DOHH2 (cell line): ENCODE results near the gene USHBP1.
A peak's percentile ranks its signal among the peaks of the same experiment; 100 is the strongest.

Experiments used
- H3F3A ChIP-seq: fragments of 200-600 bp; sonication (generic), shearing (Covaris generic); 2 replicates; pipeline ENCODE4 v1.6.0; 2016; ENCODE audit warnings: antibody characterized with exemption, mild to moderate bottlenecking; ENCODE audit not compliant: control insufficient read depth, insufficient read depth
- H3K27ac ChIP-seq: fragments of 200-600 bp; sonication (generic); 2 replicates; pipeline ENCODE4 v1.5.1; 2014; ENCODE audit warnings: low read depth, mild to moderate bottlenecking, low read length, moderate library complexity
- H3K27me3 ChIP-seq: fragments of 200-600 bp; sonication (generic); 2 replicates; pipeline ENCODE4 v1.6.1; 2014; ENCODE audit warnings: mild to moderate bottlenecking, low read length, mixed read lengths; ENCODE audit not compliant: control insufficient read depth
- H3K36me3 ChIP-seq: fragments of 200-600 bp; sonication (generic); 2 replicates; pipeline ENCODE4 v1.6.1; 2014; ENCODE audit warnings: mild to moderate bottlenecking, low read length, moderate library complexity, mixed read lengths; ENCODE audit not compliant: control insufficient read depth
- H3K4me1 ChIP-seq: fragments of 200-600 bp; sonication (generic); 2 replicates; pipeline ENCODE4 v1.6.1; 2014; ENCODE audit warnings: mild to moderate bottlenecking, low read length, mixed read lengths; ENCODE audit not compliant: control insufficient read depth
- H3K4me2 ChIP-seq: fragments of 200-600 bp; sonication (generic); 2 replicates; pipeline ENCODE4 v1.6.0; 2014; ENCODE audit warnings: mild to moderate bottlenecking, low read length, moderate library complexity
- H3K4me3 ChIP-seq: fragments of 200-600 bp; sonication (generic); 2 replicates; pipeline ENCODE4 v1.5.1; 2014; ENCODE audit warnings: mild to moderate bottlenecking, low read length, mixed read lengths
- H3K79me2 ChIP-seq: fragments of 200-600 bp; sonication (generic); 2 replicates; pipeline ENCODE4 v1.6.1; 2014; ENCODE audit warnings: mild to moderate bottlenecking, low read length, mixed read lengths; ENCODE audit not compliant: control insufficient read depth
- H3K9me2 ChIP-seq: fragments of 200-600 bp; sonication (generic); replicated peaks from 2 replicates; pipeline ENCODE4 v1.6.1; 2014; ENCODE audit warnings: mild to moderate bottlenecking, low read length, mixed read lengths; ENCODE audit not compliant: control insufficient read depth
- H3K9me3 ChIP-seq: fragments of 200-600 bp; sonication (generic); 2 replicates; pipeline ENCODE4 v1.6.1; 2014; ENCODE audit warnings: antibody characterized with exemption, low read length, mixed read lengths; ENCODE audit not compliant: control insufficient read depth, insufficient read depth
- H4K20me1 ChIP-seq: fragments of 200-600 bp; sonication (generic); 2 replicates; pipeline ENCODE4 v1.6.0; 2014; ENCODE audit warnings: low read depth, mild to moderate bottlenecking, antibody characterized with exemption, low read length, moderate library complexity; ENCODE audit not compliant: control insufficient read depth, insufficient read depth
- EZH2phosphoT487 ChIP-seq: fragments of 200-600 bp; sonication (generic); IDR thresholded peaks from 2 replicates; pipeline ENCODE4 v1.6.1; 2017; ENCODE audit warnings: borderline replicate concordance, mild to moderate bottlenecking, antibody characterized with exemption, low read length, moderate library complexity, mixed read lengths
- TF ChIP-seq, protein P1 (sequence below): fragments of 200-600 bp; sonication (generic); IDR thresholded peaks from one replicate; pipeline ENCODE4 v1.5.1; 2014; ENCODE audit warnings: antibody characterized with exemption, mild to moderate bottlenecking, low read depth, low read length; ENCODE audit not compliant: poor library complexity, severe bottlenecking

Gene USHBP1

DNA sequence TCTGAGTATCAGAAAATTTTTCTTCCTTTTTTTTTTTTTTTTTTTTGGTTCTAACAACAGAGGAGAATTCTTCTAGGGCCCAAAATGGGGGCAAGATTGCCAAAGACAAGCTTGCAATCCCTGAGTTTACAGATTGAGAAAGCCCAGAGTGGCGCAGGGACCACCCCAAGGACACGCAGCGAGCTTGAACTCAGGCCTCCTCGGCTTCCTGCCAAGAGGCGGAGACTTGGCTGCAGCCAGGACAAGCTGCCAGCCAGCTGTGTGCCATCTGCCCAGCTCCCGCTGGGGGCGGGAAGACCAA lies 40.6 kb upstream of the USHBP1 start:
- H4K20me1 ChIP-seq = peaks cover 3% of the 10 kb centered on the region; the same call in 1 of the 2 replicates
- no peaks in the 10 kb centered on the region for H3K9me3 ChIP-seq
- H3K4me3 ChIP-seq = peak overlapping the region; percentile 89; the same call in 1 of the 2 replicates
- H3K27ac ChIP-seq = 0 out of 2 replicates have a peak overlapping the region, but pooled peaks have one; percentile 10
- peaks cover 30% of the 10 kb centered on the region for H3K79me2 ChIP-seq
- TF ChIP-seq EZH2phosphoT487 = no peak
- peaks cover 15% of the 10 kb centered on the region for H3K36me3 ChIP-seq
- H3K4me2 ChIP-seq = peak overlapping the region; percentile 41
- peaks cover 43% of the 10 kb centered on the region for H3K4me1 ChIP-seq
- H3K9me2 ChIP-seq = no peaks in the 10 kb centered on the region
- peaks cover 6% of the 10 kb centered on the region for H3F3A ChIP-seq
- no peaks in the 10 kb centered on the region for H3K27me3 ChIP-seq

DNA sequence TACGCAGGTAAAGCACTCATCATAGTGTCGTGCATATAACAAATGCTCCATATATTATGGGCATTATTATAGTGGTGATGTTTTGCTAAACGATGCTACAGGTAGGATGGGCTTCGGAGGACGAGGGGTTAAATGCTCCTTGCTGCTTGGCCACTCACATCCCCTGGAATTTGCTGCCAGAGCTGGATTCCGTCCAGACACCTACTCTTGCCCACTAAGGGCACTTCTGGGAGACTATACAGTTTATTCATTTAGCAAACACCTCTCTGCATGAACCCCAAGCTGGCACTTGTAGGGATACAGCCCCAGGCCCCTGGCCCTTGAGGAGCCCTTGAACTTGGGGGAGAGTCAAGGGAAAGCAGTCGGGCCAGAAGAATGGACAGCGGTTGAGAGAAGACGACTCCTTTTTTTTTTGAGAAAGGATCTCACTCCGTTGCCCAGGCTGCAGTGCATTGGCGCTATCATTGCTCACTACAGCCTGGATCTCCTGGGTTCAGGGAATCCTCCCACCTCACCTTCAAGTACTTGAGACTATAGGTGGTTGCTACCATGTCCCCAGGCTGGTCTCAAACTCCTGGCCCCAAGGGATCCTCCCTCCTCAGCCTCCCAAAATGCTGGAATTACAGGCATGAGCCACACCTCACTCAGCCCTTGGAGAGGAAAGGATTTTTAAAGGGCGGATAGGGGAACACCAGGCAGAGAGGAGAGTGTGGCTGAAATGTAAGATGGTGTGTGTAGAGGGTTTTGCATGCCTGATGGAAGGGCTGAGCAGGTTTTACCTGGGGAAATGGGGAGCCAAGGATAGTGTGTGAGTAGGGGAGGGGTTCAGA lies 40.1 kb upstream of the USHBP1 start:
- no peak for TF ChIP-seq EZH2phosphoT487
- TF ChIP-seq, protein P1, sequence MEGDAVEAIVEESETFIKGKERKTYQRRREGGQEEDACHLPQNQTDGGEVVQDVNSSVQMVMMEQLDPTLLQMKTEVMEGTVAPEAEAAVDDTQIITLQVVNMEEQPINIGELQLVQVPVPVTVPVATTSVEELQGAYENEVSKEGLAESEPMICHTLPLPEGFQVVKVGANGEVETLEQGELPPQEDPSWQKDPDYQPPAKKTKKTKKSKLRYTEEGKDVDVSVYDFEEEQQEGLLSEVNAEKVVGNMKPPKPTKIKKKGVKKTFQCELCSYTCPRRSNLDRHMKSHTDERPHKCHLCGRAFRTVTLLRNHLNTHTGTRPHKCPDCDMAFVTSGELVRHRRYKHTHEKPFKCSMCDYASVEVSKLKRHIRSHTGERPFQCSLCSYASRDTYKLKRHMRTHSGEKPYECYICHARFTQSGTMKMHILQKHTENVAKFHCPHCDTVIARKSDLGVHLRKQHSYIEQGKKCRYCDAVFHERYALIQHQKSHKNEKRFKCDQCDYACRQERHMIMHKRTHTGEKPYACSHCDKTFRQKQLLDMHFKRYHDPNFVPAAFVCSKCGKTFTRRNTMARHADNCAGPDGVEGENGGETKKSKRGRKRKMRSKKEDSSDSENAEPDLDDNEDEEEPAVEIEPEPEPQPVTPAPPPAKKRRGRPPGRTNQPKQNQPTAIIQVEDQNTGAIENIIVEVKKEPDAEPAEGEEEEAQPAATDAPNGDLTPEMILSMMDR = no peak
- Histone ChIP-seq H3K4me3 (peak overlapping the region; percentile 89; the same call in 1 of the 2 replicates), H3K9me2 (no peaks in the 10 kb centered on the region)

DNA sequence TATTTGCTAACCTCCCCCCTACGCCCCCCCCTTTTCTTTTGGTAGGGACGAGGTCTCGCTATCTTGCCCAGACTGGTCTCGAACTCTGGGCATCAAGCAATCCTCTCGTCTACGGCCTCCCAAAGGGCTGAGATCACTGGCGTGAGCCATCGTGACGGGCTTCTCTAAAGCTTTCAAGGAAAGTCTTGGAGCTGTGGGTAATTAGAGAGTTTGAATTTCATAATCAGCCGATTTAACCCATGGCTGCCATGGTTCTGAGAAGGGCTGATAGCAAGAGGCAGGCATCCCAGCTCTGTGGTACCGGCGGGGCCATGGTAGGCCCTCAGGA lies 39.4 kb upstream of the USHBP1 start:
- Histone ChIP-seq H3K4me3 (peak overlapping the region; percentile 81), H3K9me3 (no peaks in the 10 kb centered on the region), H3K27ac (no peak overlapping the region), H3K79me2 (peaks cover 21% of the 10 kb centered on the region), H3F3A (peaks cover 6% of the 10 kb centered on the region), H3K36me3 (peaks cover 10% of the 10 kb centered on the region; the same call in 1 of the 2 replicates), H3K9me2 (no peaks in the 10 kb centered on the region), H3K4me2 (peak overlapping the region; percentile 95), H3K27me3 (no peaks in the 10 kb centered on the region), H4K20me1 (no peaks in the 10 kb centered on the region), H3K4me1 (peaks cover 42% of the 10 kb centered on the region)
- no peak for TF ChIP-seq EZH2phosphoT487
- TF ChIP-seq, protein P1 = no peak

More for the DNA sequence above, 40.1 kb upstream of the USHBP1 start:
- Histone ChIP-seq H3K4me2 (peak overlapping the region; percentile 41), H3K36me3 (peaks cover 13% of the 10 kb centered on the region), H3F3A (peaks cover 6% of the 10 kb centered on the region), H4K20me1 (no peaks in the 10 kb centered on the region), H3K9me3 (no peaks in the 10 kb centered on the region), H3K27ac (0 out of 2 replicates have a peak overlapping the region, but pooled peaks have one; percentile 10), H3K27me3 (no peaks in the 10 kb centered on the region), H3K4me1 (peaks cover 42% of the 10 kb centered on the region), H3K79me2 (peaks cover 24% of the 10 kb centered on the region)

DNA sequence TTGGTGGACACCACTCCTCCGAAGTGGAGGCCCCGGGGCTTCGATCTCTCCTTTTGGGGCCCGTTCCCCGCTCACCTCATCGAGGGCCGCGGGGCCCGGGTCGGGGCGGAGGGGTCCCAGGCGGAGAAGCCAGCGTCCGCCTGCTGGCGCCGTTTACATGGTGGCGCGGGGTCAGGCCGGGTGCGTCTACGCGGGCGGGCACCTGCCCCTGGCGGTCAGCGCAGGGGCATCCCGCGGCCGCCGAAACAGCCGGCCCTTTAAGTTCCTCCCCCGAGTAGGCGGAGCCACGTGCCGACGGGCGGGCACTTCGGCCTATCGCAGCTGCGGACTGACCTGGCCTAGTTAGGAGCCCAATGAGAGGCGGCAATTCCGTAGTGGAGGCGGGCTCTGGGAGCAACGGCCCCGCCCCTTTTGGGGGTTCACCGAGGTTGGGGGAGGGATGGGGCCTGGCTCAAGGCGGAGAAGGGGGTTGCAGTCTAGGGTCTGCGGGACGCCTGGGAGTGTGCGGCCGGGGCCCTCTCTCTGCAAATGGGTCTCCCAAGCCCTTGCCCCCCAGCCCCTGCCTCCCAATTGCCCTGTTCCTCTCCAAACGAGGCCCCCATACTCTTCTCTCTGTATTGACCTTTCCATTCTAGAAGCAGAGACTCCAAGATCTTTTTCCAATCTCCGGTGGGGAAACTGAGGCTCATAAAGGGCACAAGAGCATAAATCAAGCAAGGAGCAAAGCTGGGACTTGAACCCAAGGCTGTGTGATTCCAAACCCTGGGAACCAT lies 38.8 kb upstream of the USHBP1 start, which contains the start of gene ABHD8:
Gene ABHD8, minus strand, starts transcription at position 259 of the 773 bp plus-strand sequence. CDS start 1,809 bp downstream, outside the sequence.
- H3K4me2 ChIP-seq = peak within 1 kb of the TSS; percentile 95
- peaks cover 42% of the 10 kb centered on the region for H3K4me1 ChIP-seq
- H3K27ac ChIP-seq = no peak within 1 kb of the TSS
- no peaks in the 10 kb centered on the region for H3K9me2 ChIP-seq
- H3F3A ChIP-seq = peaks cover 6% of the 10 kb centered on the region
- H3K36me3 ChIP-seq = peaks cover 11% of the 10 kb centered on the region
- H3K4me3 ChIP-seq = peak within 1 kb of the TSS; percentile 81
- no peaks in the 10 kb centered on the region for H4K20me1 ChIP-seq
- TF ChIP-seq, protein P1 = peak; percentile 23
- TF ChIP-seq EZH2phosphoT487 = no peak
- H3K79me2 ChIP-seq = peaks cover 21% of the 10 kb centered on the region
- H3K9me3 ChIP-seq = no peaks in the 10 kb centered on the region
- no peaks in the 10 kb centered on the region for H3K27me3 ChIP-seq
